Measurements from ENCODE around the gene CTXND1. TPM values are rescaled to one million over a fixed set of nuclear protein-coding genes. Genes with fewer than 3 reads are reported as not detected.

Gene CTXND1
- total and polyA plus RNA-seq, 2 of the 4 experiments (the other 2 are of a cell fraction) = not detected

GRCh38 chr15:80217327-80217900 lies 34.6 kb downstream of the CTXND1 start:
- in situ Hi-C loops (cut with MboI; ENCODE audit: low sequenced_read_pairs) = no loop called here
- no TSS peak for BruUV-seq (replicated peaks)
- CTCF ChIA-PET = no interaction called here

More at GRCh38 chr15:80217327-80217900, 34.6 kb downstream of the CTXND1 start:
- Histone ChIP-seq H2BK15ac (ENCODE audit: low read depth, low read length) (no peak overlapping the region), H2BK120ac (ENCODE audit: low read depth, low read length) (no peak overlapping the region), H3K18ac (ENCODE audit: low read depth, low read length) (no peak overlapping the region), H4K5ac (ENCODE audit: low read depth, low read length) (no peak overlapping the region), H3K14ac (replicated peaks; ENCODE audit: low read depth, low read length) (no peak overlapping the region), H3K9ac (ENCODE audit: low read depth, low read length) (no peak overlapping the region), H3K36me3 (ENCODE audit: control insufficient read depth, insufficient read depth, low read length) (no peaks in the 10 kb centered on the region), H3K79me1 (ENCODE audit: low read depth in 1 of 2, low read length in 2 of 2) (no peaks in the 10 kb centered on the region), H4K8ac (ENCODE audit: low read depth in 2 of 2, low read length in 2 of 2) (no peak overlapping the region), H2BK20ac (ENCODE audit: low read depth, low read length) (no peak overlapping the region), H3K23ac (ENCODE audit: low read depth, low read length) (no peak overlapping the region), H3K9me1 (ENCODE audit: insufficient read depth, low read length) (no peaks in the 10 kb centered on the region), H2AK5ac (ENCODE audit: low read depth, low read length) (no peak overlapping the region), H3K56ac (ENCODE audit: extremely low read depth, insufficient read depth, low read length) (no peak overlapping the region), H4K20me1 (ENCODE audit: insufficient read depth, low read length) (no peaks in the 10 kb centered on the region), H3K27ac (ENCODE audit: insufficient read depth, low read length) (no peak overlapping the region), H3K9me3 (ENCODE audit: control insufficient read depth, insufficient read depth, low read length) (peaks cover 2% of the 10 kb centered on the region; the same call in 1 of the 2 replicates), H2AK9ac (replicated peaks; ENCODE audit: low read depth, low read length, poor library complexity) (no peak overlapping the region), H3K4me3 (ENCODE audit: insufficient read depth, low read depth, low read length) (no peak overlapping the region), H3K4me2 (ENCODE audit: low read depth, low read length) (no peak overlapping the region), H4K91ac (ENCODE audit: insufficient read depth, low read depth, low read length) (no peak overlapping the region), H3K4me1 (ENCODE audit: control insufficient read depth, insufficient read depth, low read length) (no peaks in the 10 kb centered on the region), H3K27me3 (ENCODE audit: control insufficient read depth, insufficient read depth, low read length) (no peaks in the 10 kb centered on the region; the same call in none of the 2 replicates), H3K4ac (ENCODE audit: low read depth, low read length) (no peak overlapping the region), H2AFZ (replicated peaks; ENCODE audit: low read length, poor library complexity) (no peak overlapping the region), H2BK5ac (ENCODE audit: low read depth, low read length, poor library complexity, severe bottlenecking) (no peak overlapping the region)
- no CpG with 5 or more reads among the region's 4 CpGs for WGBS, 2 experiments (ENCODE audit: extremely low coverage in 2 of 2, insufficient read length in 1 of 2)
- dilution Hi-C loops (cut with HindIII; ENCODE audit: low sequenced_read_pairs, unreplicated experiment) (no loop called here), intact Hi-C loops (cut with micrococcal nuclease) (no loop called here)
- TF ChIP-seq BHLHE40 (IDR thresholded peaks at IDR 0.05; ENCODE audit: low read depth, low read length) (no peak), RCOR1 (IDR thresholded peaks at IDR 0.05; ENCODE audit: insufficient replicate concordance, low read length) (no peak), MXI1 (IDR thresholded peaks at IDR 0.05; ENCODE audit: borderline replicate concordance, low read depth, low read length) (no peak), CTCF (conservative IDR thresholded peaks at IDR 0.05; ENCODE audit: low read depth, low read length) (no peak), SMC3 (IDR thresholded peaks at IDR 0.05; ENCODE audit: low read depth, low read length) (no peak), POLR2A (IDR thresholded peaks at IDR 0.05; ENCODE audit: low read depth, low read length) (no peak), CEBPB (IDR thresholded peaks at IDR 0.05; ENCODE audit: low read depth, low read length) (no peak), MAZ (IDR thresholded peaks at IDR 0.05; ENCODE audit: borderline replicate concordance, low read depth, low read length) (no peak), FOS (IDR thresholded peaks at IDR 0.05; ENCODE audit: low read depth, low read length) (no peak), CHD1 (IDR thresholded peaks at IDR 0.05; ENCODE audit: low read depth, low read length) (no peak), ELK1 (IDR thresholded peaks at IDR 0.05; ENCODE audit: borderline replicate concordance, low read depth, low read length) (no peak), RAD21 (IDR thresholded peaks at IDR 0.05; ENCODE audit: low read length) (no peak), MAFK (IDR thresholded peaks at IDR 0.05; ENCODE audit: low read depth, low read length) (no peak), NFE2L2 (IDR thresholded peaks at IDR 0.05; ENCODE audit: low read depth, low read length) (no peak), RFX5 (IDR thresholded peaks at IDR 0.05; ENCODE audit: low read depth, low read length) (no peak), USF2 (IDR thresholded peaks at IDR 0.05; ENCODE audit: low read depth, low read length) (no peak)
- DNase-seq (no peak), ATAC-seq (ENCODE audit: low read depth) (no peak)
- POLR2A ChIA-PET (ENCODE audit: unreplicated experiment) = no interaction called here

All from IMR-90 (cell line).